Muscle layer of colon (tissue), 2 donors: ENCODE results near the gene SLC7A6.

Source experiments
- H3K27ac ChIP-seq: one replicate; pipeline ENCODE4 v1.7.0; 2013; ENCODE audit warnings: low read depth, mild to moderate bottlenecking, low read length, moderate library complexity
- H3K27me3 ChIP-seq, 2 donors: one replicate each; pipeline ENCODE4 v1.7.0; 2013; ENCODE audit warnings: low read length in 2 of 2, mild to moderate bottlenecking in 2 of 2; ENCODE audit not compliant: insufficient read depth in 2 of 2, control insufficient read depth in 1 of 2
- H3K36me3 ChIP-seq: one replicate; pipeline ENCODE4 v1.7.0; 2013; ENCODE audit warnings: mild to moderate bottlenecking, low read length; ENCODE audit not compliant: insufficient read depth
- H3K4me1 ChIP-seq: one replicate; pipeline ENCODE4 v1.7.0; 2013; ENCODE audit warnings: mild to moderate bottlenecking, low read length; ENCODE audit not compliant: insufficient read depth
- H3K4me3 ChIP-seq, 2 donors: one replicate each; pipeline ENCODE4 v1.7.0; 2013; ENCODE audit warnings: low read length in 2 of 2, low read depth in 1 of 2, mild to moderate bottlenecking in 1 of 2, moderate library complexity in 1 of 2
- H3K9ac ChIP-seq: one replicate; pipeline ENCODE4 v1.7.0; 2013; ENCODE audit warnings: low read length
- H3K9me3 ChIP-seq: one replicate; pipeline ENCODE4 v1.7.0; 2013; ENCODE audit warnings: mild to moderate bottlenecking, low read length
- donor health status: abdominal sarcoma.
- donor health status: Adenocarcinoma of cecum.

SLC7A6 gene

DNA sequence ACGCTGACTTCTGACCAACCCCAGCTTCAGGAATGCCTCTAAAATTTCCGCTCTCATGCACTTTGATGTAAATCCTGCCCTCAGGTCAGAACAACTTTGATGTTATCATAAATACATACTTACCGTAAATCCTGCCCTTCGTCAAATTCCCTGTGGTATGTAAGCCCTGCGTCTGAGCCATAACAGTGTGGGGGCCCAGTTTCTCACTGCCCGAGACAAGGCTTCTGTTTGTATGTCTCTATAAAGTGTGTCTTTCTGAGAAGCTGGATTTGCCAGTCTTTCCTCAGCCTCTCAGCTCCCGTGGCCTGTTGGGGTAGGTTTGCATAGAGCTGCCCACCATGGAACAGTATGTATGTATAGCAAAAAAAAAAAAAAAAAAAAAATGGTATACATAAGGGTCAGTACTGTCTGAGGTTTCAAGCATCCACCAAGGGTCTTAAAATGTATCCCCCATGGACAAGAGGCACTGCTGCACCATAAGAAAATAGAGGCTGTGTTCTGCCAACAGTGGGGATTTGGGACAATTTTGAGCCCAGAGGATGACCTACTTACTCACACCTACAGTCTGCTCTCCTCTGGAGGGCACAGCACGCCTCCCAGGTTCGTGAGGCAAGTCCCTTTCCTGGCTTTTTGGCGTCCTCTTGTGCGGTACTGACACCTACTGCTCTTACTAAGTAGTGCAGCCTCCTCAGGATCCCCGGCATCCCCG, 64.0 kb downstream of the SLC7A6 start:
- Histone ChIP-seq H3K4me3 (no peak overlapping the region), H3K27ac (no peak overlapping the region), H3K9ac (no peak overlapping the region), H3K36me3 (peaks cover 39% of the 10 kb centered on the region), H3K4me1 (peaks cover 4% of the 10 kb centered on the region), H3K9me3 (no peaks in the 10 kb centered on the region), H3K27me3 (no peaks in the 10 kb centered on the region)

DNA sequence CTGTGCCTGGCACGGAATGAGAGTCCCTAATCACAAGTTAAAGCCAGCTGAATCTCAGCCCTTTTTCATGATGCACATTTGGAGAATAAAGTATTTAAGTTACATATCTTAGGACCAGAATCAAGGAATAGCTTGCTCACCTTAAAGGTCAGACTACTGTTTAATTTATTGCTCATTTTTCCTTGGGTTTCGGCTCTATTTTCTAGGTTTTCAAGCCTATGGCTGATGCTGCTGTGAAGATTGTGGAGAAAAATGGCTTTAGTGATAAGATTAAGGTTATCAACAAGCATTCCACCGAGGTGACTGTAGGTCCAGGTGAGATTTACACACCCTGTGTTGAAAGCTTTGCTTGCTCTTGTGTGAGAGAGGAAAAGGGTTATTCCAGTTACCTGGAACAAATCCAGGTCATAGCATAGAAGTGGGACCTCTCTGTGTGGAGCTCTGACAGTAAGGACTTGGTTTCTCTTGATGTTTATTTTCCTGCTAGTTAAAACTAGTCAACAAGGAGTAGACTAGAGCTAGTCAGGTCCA, 64.6 kb downstream of the SLC7A6 start:
- Histone ChIP-seq H3K9ac (no peak overlapping the region), H3K36me3 (peaks cover 35% of the 10 kb centered on the region), H3K4me1 (peaks cover 4% of the 10 kb centered on the region), H3K4me3 (no peak overlapping the region), H3K27ac (no peak overlapping the region), H3K9me3 (no peaks in the 10 kb centered on the region), H3K27me3 (no peaks in the 10 kb centered on the region)

DNA sequence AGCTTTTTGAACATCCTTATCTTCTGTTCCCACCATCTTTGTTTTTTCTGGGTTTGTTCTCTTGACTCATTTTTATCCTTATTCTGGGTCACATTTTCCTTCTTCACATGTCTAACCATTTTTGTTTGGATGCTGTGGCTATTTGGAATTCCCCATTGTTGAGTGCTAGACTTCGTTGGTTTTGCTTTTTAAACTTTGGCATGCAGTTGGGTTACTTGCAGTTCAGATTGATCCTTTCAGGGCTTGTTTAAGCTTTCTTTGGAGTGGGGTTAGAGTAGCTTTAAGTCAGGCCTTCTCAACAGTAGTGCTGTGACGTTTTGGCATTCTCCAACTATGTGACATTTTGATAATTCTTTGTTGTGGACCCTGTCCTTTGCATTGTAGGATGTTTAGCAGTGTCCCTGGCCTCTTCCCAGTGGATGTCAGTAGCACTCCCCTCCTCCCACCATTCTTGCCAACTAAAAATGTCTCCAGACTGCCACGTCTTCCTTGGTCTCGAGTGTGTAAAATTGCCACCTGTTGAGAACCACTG, 67.6 kb downstream of the SLC7A6 start:
- Histone ChIP-seq H3K27me3 (no peaks in the 10 kb centered on the region), H3K36me3 (peaks cover 22% of the 10 kb centered on the region), H3K4me1 (peaks cover 4% of the 10 kb centered on the region), H3K9me3 (no peaks in the 10 kb centered on the region), H3K4me3 (no peak overlapping the region), H3K27ac (no peak overlapping the region), H3K9ac (no peak overlapping the region)

DNA sequence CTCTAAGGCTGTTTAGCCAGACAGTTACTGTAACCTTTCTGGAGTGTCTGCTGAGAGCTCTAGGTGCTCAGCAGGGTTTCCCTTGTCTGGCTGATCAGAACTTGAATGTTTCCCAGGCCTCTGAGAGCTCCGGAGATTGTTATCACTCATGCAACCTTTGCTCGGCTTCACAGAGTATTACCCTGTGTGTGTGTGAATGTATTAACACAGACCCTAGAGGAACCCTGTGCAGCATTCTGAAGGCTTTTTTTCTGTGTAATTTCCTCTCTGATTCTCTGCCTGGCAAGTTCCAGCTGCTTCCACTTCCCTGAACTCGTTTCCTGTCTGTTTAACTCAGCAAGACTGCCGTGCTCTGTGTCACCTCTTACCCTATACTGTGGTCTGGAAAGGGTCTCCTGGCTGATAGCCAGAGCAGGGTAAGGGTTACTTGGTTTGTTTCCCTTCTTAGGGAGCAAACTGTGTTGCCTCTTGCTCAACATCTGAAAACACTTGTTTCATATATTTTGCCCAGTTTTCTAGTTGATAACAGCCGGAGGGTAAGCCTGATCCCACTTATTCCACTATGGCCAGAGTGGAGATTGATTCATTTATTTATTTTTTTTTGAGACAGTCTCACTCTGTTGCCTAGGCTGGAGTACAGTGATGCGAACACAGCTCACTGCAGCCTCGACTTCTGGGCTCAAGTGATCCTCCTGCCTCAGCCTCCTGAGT, 68.2 kb downstream of the SLC7A6 start:
- Histone ChIP-seq H3K9ac (no peak overlapping the region), H3K27ac (no peak overlapping the region), H3K36me3 (peaks cover 26% of the 10 kb centered on the region), H3K27me3 (no peaks in the 10 kb centered on the region), H3K4me3 (no peak overlapping the region), H3K9me3 (no peaks in the 10 kb centered on the region), H3K4me1 (peaks cover 4% of the 10 kb centered on the region)

DNA sequence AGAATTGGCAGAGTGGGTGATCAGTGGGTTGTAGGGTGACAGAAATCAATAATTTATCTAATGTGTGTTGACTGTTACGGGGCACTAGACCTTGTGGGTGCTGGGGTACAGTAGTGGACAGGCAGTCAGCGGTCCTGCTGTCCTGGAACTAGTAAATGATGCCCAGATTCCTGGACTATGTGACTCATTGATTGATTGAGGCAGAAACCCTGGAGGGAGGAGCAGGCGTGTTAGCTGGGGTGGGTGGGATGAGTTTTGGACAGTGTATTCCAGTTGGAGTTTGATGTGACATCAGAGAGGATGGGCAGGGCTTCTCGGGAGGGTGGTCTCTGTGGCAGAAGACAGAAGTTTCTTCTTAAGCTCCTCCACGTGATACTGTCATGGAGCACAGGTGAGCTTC, 70.8 kb downstream of the SLC7A6 start:
- Histone ChIP-seq H3K27ac (no peak overlapping the region), H3K4me3 (no peak overlapping the region), H3K36me3 (peaks cover 52% of the 10 kb centered on the region), H3K4me1 (no peaks in the 10 kb centered on the region), H3K27me3 (no peaks in the 10 kb centered on the region), H3K9me3 (no peaks in the 10 kb centered on the region), H3K9ac (no peak overlapping the region)

DNA sequence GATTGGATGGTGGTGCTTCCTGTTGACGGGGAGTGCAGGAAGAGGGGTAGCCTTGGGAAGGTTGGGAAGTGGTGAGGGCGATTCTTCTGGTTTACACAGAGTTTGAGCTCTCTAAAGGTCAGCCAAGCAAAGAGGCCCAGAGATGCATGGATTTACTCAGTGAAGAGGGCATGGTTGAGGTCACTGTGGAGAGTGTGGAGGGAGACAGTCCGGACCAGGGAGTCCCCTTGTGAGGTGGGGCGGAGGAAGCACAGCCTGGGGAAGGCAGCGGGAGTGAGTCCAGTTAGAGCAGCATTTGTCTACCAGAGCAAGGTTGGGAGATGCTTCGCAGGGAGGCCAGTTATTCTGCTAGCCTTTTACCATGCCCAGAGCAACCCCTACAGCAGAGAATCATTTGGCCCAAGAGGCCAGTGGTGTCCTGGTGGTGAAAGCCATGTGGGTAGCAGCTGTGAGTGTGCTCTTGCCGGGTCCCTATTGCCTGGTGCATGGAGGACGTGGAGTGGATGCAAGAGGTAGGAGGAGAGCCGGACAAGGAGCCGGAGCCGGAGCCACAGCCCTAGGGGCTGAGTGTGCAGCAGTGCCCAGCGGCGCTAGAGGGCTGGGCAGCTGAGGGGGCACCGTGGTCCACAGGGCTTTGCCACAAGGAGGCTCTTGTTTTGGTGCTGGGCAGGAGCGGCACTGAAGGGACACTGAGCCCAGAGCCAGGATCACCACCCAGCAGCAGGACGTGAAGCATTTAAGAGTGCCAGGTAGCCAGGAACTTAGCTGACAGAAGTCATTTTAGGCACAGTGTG, 74.2 kb downstream of the SLC7A6 start:
- H3K36me3 ChIP-seq = peaks cover 60% of the 10 kb centered on the region
- H3K4me3 ChIP-seq = no peak overlapping the region
- no peak overlapping the region for H3K27ac ChIP-seq
- H3K27me3 ChIP-seq = no peaks in the 10 kb centered on the region
- H3K9me3 ChIP-seq = no peaks in the 10 kb centered on the region
- H3K4me1 ChIP-seq = no peaks in the 10 kb centered on the region
- H3K9ac ChIP-seq = no peak overlapping the region

DNA sequence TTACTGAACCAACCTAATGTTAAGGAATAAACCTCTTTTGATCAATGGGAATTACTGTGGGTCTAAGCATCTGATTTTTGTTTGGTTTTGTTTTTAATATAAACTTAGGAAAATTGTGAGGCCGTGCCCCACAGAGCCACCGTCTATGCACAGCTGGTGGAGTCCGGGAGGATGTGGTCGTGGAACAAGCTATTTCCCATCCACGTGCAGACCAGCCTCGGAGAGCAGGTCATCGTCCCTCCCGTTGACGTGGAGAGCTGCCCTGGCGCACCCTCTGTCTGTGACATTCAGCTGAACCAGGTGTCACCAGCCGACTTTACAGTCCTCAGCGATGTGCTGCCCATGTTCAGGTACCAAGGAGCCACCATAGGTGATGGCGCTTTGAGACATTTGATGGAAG, 74.9 kb downstream of the SLC7A6 start:
- H3K9ac ChIP-seq = no peak overlapping the region
- no peak overlapping the region for H3K4me3 ChIP-seq
- peaks cover 65% of the 10 kb centered on the region for H3K36me3 ChIP-seq
- no peak overlapping the region for H3K27ac ChIP-seq
- no peaks in the 10 kb centered on the region for H3K4me1 ChIP-seq
- H3K27me3 ChIP-seq = no peaks in the 10 kb centered on the region
- no peaks in the 10 kb centered on the region for H3K9me3 ChIP-seq

DNA sequence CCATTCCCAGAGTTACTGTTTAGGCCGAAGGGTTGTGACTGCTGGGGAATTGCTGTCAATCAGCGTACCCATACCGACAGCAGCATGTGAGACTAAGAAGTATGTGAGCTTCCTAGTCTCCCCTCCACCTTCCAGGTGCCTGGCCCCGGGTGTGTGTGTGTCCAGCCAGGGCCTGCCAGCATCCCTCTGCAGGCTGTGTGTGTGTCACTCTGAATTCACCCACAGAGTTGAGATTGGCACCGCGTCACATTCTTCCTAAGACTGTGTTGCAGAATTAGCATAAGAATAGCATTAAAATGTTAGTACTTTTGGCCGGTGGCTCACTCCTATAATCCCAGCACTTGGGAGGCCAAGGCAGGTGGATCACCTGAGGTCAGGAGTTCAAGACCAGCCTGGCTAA, 78.3 kb downstream of the SLC7A6 start:
- Histone ChIP-seq H3K9me3 (no peaks in the 10 kb centered on the region), H3K4me3 (no peak overlapping the region), H3K36me3 (peaks cover 75% of the 10 kb centered on the region), H3K27ac (no peak overlapping the region), H3K4me1 (no peaks in the 10 kb centered on the region), H3K27me3 (no peaks in the 10 kb centered on the region), H3K9ac (no peak overlapping the region)

DNA sequence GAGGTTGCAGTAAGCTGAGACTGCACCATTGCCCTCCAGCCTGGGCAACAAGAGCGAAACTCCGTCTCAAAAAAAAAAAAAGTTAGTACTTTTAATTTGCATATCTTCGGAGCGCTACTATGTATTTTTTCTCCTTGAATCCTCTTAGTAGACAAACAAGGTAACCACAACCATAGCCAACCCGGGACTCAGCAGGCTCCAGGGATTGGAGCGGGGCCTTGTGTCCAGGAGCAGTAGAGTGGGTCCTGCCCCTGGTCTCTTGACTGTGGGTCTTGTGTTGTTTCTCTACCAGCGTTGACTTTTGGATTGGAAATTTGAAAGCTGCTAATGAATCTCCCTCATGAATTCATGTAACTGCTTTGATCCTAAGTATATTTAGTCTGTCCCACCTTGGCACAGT, 78.8 kb downstream of the SLC7A6 start:
- no peak overlapping the region for H3K27ac ChIP-seq
- H3K4me3 ChIP-seq = no peak overlapping the region
- H3K36me3 ChIP-seq = peaks cover 75% of the 10 kb centered on the region
- H3K9ac ChIP-seq = no peak overlapping the region
- H3K27me3 ChIP-seq = no peaks in the 10 kb centered on the region
- H3K4me1 ChIP-seq = no peaks in the 10 kb centered on the region
- H3K9me3 ChIP-seq = no peaks in the 10 kb centered on the region

DNA sequence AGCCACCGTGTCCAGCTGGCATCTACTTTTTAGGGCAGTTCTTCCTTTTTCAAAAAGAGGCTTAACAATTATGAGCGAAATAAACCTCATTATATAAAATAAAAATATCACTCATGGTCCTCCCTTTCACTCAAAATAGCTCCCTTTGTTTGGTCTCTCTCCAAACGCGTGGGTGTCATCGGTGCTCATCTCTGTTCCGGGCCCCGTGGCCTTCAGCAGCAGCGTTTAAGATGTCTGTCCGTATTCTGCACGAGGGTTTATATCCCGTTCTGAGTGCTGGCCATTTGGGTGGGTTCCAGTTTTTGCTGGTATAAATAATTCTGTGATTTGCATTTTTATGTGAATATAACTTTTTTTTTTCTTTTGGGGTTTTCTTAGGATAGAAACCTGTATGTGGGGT, 79.9 kb downstream of the SLC7A6 start:
- no peak overlapping the region for H3K9ac ChIP-seq
- no peaks in the 10 kb centered on the region for H3K27me3 ChIP-seq
- H3K36me3 ChIP-seq = peaks cover 73% of the 10 kb centered on the region
- H3K4me1 ChIP-seq = no peaks in the 10 kb centered on the region
- no peaks in the 10 kb centered on the region for H3K9me3 ChIP-seq
- no peak overlapping the region for H3K4me3 ChIP-seq
- H3K27ac ChIP-seq = no peak overlapping the region

DNA sequence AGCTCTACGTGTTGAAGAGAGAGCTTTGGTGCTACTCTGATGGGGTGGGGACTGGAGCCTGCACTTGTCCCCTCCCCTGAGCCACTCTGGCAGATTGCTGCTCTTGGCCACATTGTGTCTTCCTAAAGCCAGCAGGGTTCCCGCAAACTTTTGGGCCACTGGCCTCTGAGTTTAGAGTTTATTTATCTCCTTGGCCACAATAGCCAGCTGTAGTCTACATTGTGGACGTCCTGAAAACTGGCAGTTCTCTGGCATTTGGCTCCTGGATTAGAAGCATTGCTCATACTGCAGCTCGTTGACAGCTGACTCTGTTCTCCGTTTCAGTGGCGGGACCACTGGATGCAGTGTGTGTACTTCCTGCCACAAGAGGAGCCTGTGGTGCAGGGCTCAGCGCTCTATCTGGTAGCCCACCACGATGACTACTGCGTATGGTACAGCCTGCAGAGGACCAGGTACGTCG, 81.1 kb downstream of the SLC7A6 start:
- H3K4me1 ChIP-seq = no peaks in the 10 kb centered on the region
- no peak overlapping the region for H3K9ac ChIP-seq
- H3K4me3 ChIP-seq = no peak overlapping the region
- no peaks in the 10 kb centered on the region for H3K27me3 ChIP-seq
- no peak overlapping the region for H3K27ac ChIP-seq
- peaks cover 68% of the 10 kb centered on the region for H3K36me3 ChIP-seq
- no peaks in the 10 kb centered on the region for H3K9me3 ChIP-seq
